ENCODE measurements around the gene FGD3.

- TF ChIP-seq, protein P1, sequence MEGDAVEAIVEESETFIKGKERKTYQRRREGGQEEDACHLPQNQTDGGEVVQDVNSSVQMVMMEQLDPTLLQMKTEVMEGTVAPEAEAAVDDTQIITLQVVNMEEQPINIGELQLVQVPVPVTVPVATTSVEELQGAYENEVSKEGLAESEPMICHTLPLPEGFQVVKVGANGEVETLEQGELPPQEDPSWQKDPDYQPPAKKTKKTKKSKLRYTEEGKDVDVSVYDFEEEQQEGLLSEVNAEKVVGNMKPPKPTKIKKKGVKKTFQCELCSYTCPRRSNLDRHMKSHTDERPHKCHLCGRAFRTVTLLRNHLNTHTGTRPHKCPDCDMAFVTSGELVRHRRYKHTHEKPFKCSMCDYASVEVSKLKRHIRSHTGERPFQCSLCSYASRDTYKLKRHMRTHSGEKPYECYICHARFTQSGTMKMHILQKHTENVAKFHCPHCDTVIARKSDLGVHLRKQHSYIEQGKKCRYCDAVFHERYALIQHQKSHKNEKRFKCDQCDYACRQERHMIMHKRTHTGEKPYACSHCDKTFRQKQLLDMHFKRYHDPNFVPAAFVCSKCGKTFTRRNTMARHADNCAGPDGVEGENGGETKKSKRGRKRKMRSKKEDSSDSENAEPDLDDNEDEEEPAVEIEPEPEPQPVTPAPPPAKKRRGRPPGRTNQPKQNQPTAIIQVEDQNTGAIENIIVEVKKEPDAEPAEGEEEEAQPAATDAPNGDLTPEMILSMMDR (IDR thresholded peaks at IDR 0.05): no peak
- no peak for TF ChIP-seq POLR2A (IDR thresholded peaks at IDR 0.05)
- no peak for TF ChIP-seq POLR2AphosphoS5 (IDR thresholded peaks at IDR 0.05)
- no peak for TF ChIP-seq EP300 (IDR thresholded peaks at IDR 0.05)
These were observed 763 bp downstream of the FGD3 start for GRCh38 chr9:92948038-92948534.
